LNCAP (cell line): Measurements from ENCODE around the gene ALKBH5.

Source experiments
- TF ChIP-seq, protein P1 (sequence below): fragments of 450-650 bp; IDR thresholded peaks from 2 replicates; pipeline ENCODE4 v1.5.1; 2017; ENCODE audit warnings: mild to moderate bottlenecking

The ALKBH5 gene

DNA sequence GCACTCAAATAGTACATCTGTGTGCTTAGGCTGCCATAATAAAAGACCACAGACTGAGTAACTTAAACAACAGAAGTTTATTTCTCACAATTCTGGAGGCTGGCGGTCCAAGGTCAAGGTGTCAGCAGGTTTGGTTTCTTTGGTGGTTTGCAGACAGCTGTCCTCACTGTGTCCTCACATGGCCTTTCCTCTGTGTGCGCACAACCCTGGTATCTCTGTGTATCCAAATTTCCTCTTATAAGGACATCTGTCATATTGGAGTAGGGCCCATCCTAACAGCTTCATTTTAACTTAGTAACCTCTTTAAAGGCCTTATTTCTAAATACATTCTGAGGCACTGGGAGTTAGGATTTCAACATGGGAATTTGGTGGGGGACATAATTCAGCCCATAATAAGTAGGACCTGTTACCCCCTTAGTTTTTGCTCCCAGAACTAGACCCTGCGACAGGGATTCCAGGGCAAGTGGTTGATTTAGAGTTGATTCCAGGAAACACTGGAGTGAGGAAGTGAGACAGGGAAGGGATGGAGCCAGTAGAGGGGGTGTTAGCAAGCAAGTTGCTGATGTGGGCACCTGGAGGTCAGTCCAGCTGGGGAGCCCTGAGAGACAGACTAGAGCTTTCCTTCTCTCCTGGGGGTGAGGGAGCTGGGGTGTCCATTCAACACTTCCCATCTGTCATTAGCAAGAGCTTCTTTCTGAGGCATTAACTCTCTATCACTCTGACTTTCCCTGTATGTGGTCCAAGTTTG lies 10.9 kb upstream of the ALKBH5 start:
- TF ChIP-seq, protein P1, sequence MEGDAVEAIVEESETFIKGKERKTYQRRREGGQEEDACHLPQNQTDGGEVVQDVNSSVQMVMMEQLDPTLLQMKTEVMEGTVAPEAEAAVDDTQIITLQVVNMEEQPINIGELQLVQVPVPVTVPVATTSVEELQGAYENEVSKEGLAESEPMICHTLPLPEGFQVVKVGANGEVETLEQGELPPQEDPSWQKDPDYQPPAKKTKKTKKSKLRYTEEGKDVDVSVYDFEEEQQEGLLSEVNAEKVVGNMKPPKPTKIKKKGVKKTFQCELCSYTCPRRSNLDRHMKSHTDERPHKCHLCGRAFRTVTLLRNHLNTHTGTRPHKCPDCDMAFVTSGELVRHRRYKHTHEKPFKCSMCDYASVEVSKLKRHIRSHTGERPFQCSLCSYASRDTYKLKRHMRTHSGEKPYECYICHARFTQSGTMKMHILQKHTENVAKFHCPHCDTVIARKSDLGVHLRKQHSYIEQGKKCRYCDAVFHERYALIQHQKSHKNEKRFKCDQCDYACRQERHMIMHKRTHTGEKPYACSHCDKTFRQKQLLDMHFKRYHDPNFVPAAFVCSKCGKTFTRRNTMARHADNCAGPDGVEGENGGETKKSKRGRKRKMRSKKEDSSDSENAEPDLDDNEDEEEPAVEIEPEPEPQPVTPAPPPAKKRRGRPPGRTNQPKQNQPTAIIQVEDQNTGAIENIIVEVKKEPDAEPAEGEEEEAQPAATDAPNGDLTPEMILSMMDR: no peak

DNA sequence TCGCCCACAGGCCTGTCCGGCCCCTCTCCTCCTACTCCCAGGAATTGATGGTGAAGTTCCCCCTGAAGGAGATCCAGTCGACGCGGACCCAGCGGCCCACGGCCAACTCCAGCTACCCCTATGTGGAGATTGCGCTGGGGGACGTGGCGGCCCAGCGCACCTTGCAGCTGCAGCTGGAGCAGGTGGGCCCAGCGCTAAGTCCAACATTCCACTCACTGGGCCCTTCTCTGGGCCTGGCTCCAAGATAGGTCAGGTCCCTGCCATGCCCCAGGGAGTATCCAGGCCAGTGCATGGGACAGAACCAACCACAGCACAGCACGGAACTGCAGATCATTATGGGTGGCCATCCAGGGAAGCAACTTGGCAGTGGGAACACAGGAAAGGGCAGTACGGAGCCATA lies 9.9 kb upstream of the ALKBH5 start:
- TF ChIP-seq, protein P1: no peak

DNA sequence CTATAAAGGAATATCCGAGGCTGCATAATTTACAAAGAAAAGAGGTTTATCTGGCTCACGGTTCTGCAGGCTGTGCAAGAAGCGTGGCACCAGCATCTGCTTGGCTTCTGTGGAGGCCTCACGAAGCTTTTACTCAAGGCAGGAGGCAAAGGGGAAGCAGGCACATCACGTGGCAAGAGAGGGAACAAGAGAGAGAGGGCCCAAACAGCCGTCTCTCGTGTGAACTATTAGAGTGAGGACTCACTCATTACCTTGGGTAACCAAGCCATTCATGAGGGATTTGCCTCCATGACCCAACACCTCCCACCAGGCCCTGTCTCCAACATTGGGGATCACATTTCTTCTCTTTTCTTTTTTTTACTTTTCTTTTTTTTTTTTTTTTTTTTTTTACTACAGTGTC lies 7.5 kb upstream of the ALKBH5 start:
- TF ChIP-seq, protein P1: no peak

DNA sequence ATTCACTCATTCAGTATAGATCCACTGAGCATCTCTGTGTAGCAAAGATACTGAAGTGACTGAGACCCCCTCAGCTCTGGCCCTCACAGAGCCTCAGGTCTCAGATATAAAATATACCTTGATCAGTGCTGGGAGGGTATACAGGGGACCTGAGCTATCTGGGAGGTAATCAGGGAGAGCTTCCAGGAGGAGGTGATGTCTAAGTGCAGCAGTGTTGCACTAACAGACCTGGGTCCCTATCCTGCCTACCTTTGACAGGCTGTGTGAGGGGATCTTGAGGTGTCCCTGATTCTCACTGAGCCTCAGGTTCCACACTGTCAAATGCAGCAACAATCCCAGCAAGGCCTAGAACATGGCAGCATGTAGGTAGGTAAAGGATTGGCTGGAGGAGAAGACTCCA lies 6.5 kb upstream of the ALKBH5 start:
- TF ChIP-seq, protein P1: no peak

DNA sequence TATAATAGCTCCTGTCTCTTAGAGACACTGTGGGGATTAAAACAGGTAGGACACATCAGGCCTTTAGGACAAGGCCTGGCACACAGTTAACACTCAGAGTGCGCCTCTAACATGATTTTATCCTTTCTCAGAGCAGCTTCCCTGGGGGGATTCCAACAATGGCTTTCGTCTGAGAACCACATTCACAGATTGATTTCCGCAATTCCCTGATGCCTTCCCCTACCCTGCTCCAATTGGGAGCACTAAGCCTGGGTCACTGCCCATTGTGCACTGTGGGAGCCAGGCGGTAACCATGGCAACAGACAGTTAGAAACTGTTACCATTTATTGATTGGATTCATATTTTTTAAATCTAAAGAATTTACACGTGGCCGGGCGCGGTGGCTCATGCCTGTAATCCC lies 5.9 kb upstream of the ALKBH5 start:
- TF ChIP-seq, protein P1: no peak

DNA sequence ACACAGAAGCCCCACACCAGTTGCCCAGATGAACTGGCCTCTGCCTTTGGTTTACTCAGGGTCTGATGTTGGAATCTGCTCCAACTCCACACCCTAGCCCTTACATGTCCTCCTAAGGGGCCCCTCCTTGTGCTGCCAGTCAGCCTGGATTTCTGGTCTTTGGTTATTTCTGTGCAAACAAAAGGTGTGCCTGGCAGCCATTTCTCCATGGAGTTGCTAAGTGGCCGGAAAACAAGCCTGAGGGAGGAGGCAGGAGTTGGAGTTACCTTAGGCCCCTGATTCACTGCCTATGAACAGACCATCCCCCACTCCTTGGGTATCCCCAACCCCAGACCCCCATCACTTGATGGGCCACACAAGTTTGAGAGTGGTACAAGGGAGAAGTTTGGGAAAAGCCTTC lies 4.4 kb upstream of the ALKBH5 start:
- TF ChIP-seq, protein P1: no peak

DNA sequence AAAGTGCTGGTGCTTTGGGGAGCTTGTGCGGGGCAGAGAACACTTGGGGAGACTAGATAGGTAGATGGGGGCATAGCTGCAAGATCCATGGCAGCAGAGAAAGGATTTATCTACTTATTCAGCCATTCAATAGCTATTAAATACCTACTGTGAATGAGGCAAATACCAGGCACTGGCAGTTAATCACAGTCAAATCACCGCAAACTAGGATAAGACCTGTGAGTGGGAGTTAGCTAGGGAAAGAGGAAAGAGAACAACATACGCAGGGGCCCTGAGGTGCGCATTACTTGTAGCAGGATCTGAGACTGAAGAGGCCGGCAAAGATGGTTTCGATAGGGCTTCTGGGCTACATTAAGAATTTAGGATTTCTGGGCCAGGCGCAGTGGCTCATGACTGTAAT lies 3.8 kb upstream of the ALKBH5 start:
- TF ChIP-seq, protein P1: no peak

DNA sequence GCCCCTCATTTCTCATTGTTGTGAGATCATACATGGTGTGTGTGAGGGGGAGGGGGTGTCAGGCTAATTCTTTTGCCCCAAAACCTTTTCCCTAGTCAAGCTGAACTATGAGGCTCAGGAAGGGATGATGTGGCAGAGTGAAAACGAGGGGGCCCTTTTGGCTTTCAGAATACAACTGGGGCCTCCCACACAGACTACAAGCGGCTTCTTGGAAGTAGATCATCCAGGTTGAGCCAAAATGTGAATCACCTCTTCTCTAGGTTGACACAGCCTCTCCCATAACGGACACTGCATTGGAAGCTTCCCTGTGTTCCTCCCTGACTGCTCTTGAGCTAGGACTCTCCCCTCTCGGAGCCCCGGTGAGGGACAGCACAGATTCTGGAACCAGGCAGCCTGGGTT lies 2.3 kb upstream of the ALKBH5 start:
- TF ChIP-seq, protein P1: no peak
